Measurements from ENCODE around the gene FITM1. TPM values are rescaled to one million over a fixed set of nuclear protein-coding genes. Genes with fewer than 3 reads are reported as not detected.

The FITM1 gene
- polyA plus RNA-seq, 3 donors: 0.56 to 1.6 (median 0.79) TPM

DNA sequence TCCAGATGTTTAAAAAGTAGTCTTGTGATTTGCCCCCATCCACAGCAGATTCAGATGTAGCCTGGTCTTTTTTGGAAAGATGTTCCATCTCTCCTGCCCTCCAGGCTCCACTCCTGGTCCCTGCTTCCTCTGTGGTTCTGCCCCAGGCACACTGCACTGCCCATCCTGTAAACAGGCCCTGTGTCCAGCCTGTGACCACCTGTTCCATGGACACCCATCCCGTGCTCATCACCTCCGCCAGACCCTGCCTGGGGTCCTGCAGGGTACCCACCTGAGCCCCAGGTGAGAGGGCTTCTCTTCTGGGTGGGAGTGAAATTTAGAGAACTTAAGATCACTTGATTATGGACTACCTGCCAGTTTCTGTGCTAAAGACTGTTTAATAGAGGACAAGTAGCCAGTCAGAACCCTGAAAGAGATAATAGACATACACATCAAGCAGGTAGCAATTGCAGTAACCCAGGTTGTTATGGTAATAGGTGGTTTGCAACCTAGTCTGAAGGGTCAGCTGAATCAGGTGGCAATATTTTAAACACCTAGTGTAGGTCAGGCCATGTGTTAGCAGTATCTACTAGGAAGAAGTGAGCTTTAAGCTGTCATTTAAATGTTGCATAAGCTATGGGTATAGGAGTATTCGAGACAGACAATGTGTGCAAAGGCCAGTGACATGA is 19.0 kb downstream of the FITM1 start:
- DNase-seq (ENCODE audit: extremely low read depth in 1 of 11, low read depth in 9 of 11, low spot score in 4 of 11): no peak

DNA sequence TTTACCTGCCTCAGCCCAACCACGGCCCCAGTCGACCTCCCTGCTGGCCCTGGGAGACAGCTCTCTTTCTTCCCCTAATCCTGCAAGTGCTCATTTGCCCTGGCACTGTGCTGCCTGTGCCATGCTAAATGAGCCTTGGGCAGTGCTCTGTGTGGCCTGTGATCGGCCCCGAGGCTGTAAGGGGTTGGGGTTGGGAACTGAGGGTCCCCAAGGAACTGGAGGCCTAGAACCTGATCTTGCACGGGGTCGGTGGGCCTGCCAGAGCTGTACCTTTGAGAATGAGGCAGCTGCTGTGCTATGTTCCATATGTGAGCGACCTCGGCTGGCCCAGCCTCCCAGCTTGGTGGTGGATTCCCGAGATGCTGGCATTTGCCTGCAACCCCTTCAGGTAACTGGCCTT is 19.6 kb downstream of the FITM1 start:
- no peak for DNase-seq (ENCODE audit: extremely low read depth in 1 of 11, low read depth in 9 of 11, low spot score in 4 of 11)

GRCh38 chr14:24150567-24150966 is 20.1 kb downstream of the FITM1 start:
- no peak for DNase-seq (ENCODE audit: extremely low read depth in 1 of 11, low read depth in 9 of 11, low spot score in 4 of 11)

GRCh38 chr14:24150993-24151392 is 20.5 kb downstream of the FITM1 start:
- no peak for DNase-seq (ENCODE audit: extremely low read depth in 1 of 11, low read depth in 9 of 11, low spot score in 4 of 11)

DNA sequence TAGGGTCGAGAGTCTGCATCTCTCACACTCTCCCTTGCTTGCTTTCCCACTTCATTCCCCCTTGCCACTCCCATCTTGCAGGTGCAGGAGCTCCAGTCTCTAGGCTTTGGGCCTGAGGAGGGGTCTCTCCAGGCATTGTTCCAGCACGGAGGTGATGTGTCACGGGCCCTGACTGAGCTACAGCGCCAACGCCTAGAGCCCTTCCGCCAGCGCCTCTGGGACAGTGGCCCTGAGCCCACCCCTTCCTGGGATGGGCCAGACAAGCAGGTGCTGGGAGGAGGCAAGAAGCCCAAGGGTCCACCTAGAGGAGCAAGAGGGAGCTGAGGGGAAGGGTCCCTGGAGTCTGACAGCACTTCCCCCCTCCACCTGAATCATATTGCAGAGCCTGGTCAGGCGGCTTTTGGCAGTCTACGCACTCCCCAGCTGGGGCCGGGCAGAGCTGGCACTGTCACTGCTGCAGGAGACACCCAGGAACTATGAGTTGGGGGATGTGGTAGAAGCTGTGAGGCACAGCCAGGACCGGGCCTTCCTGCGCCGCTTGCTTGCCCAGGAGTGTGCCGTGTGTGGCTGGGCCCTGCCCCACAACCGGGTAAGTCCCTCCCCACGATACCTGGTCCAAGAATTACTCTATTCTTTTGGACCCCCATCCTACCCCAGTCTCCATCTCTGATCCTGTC is 21.1 kb downstream of the FITM1 start:
- no peak for DNase-seq (ENCODE audit: extremely low read depth in 1 of 11, low read depth in 9 of 11, low spot score in 4 of 11)

DNA sequence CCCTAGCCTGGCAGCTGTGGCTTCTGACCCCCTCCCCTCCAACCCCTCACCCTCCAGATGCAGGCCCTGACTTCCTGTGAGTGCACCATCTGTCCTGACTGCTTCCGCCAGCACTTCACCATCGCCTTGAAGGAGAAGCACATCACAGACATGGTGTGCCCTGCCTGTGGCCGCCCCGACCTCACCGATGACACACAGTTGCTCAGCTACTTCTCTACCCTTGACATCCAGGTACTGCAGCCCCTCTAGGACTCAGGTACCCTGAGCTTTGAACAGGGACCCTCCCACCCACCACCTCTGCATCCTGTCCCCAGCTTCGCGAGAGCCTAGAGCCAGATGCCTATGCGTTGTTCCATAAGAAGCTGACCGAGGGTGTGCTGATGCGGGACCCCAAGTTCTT is 24.6 kb downstream of the FITM1 start:
- no peak for DNase-seq (ENCODE audit: extremely low read depth in 1 of 11, low read depth in 9 of 11, low spot score in 4 of 11)

GRCh38 chr14:24156840-24157239 is 26.4 kb downstream of the FITM1 start:
- DNase-seq (ENCODE audit: extremely low read depth in 1 of 11, low read depth in 9 of 11, low spot score in 4 of 11): no peak

DNA sequence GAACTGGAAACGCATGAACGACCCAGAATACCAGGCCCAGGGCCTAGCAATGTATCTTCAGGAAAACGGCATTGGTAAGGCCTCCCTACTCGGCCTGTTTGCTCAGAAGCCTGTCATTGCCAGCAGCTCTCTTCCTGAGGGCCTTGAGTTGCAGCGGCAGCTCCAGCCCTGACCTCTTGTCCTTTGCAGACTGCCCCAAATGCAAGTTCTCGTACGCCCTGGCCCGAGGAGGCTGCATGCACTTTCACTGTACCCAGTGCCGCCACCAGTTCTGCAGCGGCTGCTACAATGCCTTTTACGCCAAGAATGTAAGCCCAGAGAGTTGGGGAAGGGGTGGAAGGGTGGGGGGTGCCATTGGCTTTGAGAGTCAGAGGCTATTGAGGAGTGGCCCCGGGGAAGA is 26.9 kb downstream of the FITM1 start:
- DNase-seq (ENCODE audit: extremely low read depth in 1 of 11, low read depth in 9 of 11, low spot score in 4 of 11): no peak

DNA sequence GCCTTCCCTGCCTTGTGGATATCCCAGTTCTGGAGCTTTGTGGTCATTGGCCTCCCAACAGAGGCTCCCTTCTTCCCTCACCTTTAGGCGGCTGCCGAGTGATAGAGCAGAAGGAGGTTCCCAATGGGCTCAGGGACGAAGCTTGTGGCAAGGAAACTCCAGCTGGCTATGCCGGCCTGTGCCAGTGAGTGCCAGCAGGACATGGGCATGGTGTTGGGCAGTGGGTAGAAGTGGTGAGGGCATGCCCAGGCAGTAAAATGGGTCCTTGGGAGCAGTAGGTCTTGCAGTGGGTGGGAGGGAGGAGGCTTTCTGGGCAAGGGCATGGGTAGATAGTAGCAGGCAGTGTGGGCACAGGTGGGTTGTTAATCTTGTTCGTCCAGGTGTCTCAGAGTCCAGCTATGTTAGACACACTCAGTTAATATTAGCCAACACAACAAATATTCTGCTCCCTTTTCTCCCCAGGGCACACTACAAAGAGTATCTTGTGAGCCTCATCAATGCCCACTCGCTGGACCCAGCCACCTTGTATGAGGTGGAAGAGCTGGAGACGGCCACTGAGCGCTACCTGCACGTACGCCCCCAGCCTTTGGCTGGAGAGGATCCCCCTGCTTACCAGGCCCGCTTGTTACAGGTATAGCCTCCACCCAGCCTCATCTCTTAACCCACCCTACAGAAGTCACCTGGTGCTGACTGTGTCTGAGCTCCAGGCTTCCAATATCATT is 29.5 kb downstream of the FITM1 start:
- DNase-seq (ENCODE audit: extremely low read depth in 1 of 11, low read depth in 9 of 11, low spot score in 4 of 11): no peak

DNA sequence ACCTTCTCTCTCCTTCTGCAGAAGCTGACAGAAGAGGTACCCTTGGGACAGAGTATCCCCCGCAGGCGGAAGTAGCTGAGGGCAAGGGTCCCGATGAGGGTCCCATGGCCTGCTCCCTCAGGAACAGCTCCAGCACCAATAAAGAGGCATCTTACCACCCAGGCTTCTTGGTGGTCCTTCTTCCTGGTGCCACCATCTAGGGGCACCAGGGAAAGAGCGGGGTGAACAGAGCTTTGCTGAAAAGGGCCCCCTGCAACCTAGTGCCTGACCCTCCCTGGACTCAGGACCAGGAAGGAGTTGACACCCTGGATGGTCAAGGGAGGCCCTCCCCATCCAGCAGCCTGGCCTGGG is 30.0 kb downstream of the FITM1 start:
- DNase-seq (ENCODE audit: extremely low read depth in 1 of 11, low read depth in 9 of 11, low spot score in 4 of 11): no peak

DNA sequence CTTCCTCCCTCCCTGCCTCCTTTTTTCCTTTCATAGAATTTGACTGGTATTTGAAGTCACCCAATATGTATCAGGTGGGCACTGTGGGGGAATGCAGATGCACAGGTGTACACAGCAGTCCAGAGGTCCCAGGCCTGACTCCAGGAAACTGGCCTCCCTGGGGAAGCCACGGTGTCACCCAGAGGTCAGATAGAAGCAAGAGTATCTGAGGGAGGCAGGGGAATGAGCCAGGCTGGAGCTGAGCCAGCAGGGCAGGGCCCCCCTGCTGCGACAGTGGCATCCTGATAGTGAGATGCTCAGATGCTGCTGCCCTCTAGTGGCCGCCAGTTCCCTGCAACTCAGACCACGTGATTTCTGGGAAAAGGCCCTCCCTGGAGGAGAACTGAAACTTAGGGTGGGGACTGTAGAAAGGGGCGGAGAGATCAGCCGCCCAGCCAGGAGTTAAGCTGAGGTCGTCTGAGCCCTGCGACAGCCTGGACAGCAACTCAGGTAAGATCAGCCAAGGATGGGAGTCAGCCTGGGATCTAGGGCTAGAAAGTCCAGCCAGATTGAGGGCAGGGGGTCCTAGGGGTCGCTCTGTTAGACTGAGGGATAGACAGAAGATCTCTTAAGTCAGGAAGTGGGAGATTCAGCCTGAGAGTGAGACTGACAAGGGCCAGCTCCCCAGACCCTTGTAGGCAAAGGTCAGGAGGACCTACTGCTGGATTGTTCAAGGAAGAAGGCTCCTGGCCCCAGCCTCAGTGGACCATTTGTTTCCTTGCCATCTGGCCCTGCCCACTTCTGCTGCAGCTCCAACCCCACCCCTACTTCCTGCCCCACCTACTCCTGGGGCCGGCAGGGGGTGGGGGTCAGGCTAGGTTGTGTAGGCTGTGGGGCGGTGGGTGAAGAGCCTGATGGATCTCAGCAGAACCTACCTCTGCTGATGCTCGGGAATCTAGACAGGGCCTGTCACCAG is 30.7 kb downstream of the FITM1 start, which contains the start of gene IRF9:
Gene IRF9, plus strand, starts transcription at position 416 of the 955 bp plus-strand sequence. CDS start 880 bp downstream, outside the sequence.
- peak; percentile 91 to 97 (median 94) for DNase-seq (ENCODE audit: extremely low read depth in 1 of 11, low read depth in 9 of 11, low spot score in 4 of 11)

DNA sequence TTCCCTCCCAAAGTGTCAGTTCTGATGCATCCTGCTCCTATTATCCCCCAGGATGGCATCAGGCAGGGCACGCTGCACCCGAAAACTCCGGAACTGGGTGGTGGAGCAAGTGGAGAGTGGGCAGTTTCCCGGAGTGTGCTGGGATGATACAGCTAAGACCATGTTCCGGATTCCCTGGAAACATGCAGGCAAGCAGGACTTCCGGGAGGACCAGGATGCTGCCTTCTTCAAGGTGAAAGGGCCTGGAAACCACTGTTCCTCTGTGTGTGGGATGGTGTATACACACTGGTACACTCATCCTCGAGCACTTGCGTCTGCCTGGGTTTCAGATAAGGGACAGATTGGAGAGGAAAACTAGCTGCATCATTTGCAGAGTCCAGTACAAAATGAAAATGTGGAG is 31.6 kb downstream of the FITM1 start:
- DNase-seq (ENCODE audit: extremely low read depth in 1 of 11, low read depth in 9 of 11, low spot score in 4 of 11): no peak

GRCh38 chr14:24164518-24164991 is 34.1 kb downstream of the FITM1 start:
- DNase-seq (ENCODE audit: extremely low read depth in 1 of 11, low read depth in 9 of 11, low spot score in 4 of 11): no peak

GRCh38 chr14:24165785-24166184 is 35.3 kb downstream of the FITM1 start:
- no peak for DNase-seq (ENCODE audit: extremely low read depth in 1 of 11, low read depth in 9 of 11, low spot score in 4 of 11)

GRCh38 chr14:24167469-24168114 is 37.1 kb downstream of the FITM1 start:
- DNase-seq (ENCODE audit: extremely low read depth in 1 of 11, low read depth in 9 of 11, low spot score in 4 of 11): no peak

DNA sequence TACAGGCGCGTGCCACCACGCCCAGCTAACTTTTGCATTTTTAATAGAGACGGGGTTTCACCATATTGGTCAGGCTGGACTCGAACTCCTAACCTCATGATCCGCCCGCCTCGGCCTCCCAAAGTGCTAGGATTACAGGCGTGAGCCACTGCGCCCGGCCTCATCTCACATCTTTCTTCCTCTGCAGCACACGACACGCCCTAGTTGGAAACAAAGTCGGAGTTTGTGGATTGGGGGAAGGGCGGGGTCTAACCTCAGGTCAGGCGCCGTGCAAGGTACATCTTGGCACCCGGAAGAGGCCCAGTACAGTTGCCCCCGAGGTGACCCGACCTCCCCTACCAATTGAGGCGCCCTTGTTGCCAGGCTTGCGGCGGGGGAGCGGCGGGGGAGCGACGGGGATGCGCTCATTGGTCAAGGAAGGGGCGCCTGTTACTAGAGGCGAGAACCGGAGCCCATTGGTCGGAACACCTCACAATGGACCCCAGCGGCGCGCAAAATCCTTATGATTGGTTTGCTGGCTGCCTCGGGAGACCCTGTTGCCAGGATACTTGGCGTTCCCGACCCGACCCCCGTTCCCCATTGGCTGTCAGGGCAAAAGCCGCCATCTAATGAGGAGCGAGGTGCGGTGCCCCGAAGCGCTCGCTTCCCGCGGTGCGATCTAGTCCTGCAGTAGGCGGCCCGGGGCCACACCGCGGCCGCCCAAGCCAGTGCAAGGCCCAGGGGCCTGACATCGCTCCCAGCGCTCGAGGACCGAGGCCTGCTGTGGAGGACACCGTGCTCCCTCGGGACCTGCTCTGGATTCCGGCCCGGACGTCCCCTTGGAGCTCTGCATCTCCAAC is 41.2 kb downstream of the FITM1 start, which contains the start of gene REC8:
Gene REC8, plus strand, starts transcription at position 659 of the 839 bp plus-strand sequence. CDS start 473 bp downstream, outside the sequence.
- DNase-seq (ENCODE audit: extremely low read depth in 1 of 11, low read depth in 9 of 11, low spot score in 4 of 11): peak in 9 of 11 donors; percentile 85 to 96 (median 90)

GRCh38 chr14:24172261-24172860 is 41.9 kb downstream of the FITM1 start:
- DNase-seq (ENCODE audit: extremely low read depth in 1 of 11, low read depth in 9 of 11, low spot score in 4 of 11): no peak
